NOMO-1 (cell line): Measurements from ENCODE around the gene NIPAL3.

Source experiments
- DNase-seq, 2 experiments: peaks; one replicate each; lab custom pipeline; 2025; ENCODE audit not compliant: unreplicated experiment in 2 of 2; lab: John Stamatoyannopoulos, UW

NIPAL3 gene

GRCh38 chr1:24390924-24391782 is 24.4 kb upstream of the NIPAL3 start:
- peak; percentile 56 to 74 for DNase-seq

DNA sequence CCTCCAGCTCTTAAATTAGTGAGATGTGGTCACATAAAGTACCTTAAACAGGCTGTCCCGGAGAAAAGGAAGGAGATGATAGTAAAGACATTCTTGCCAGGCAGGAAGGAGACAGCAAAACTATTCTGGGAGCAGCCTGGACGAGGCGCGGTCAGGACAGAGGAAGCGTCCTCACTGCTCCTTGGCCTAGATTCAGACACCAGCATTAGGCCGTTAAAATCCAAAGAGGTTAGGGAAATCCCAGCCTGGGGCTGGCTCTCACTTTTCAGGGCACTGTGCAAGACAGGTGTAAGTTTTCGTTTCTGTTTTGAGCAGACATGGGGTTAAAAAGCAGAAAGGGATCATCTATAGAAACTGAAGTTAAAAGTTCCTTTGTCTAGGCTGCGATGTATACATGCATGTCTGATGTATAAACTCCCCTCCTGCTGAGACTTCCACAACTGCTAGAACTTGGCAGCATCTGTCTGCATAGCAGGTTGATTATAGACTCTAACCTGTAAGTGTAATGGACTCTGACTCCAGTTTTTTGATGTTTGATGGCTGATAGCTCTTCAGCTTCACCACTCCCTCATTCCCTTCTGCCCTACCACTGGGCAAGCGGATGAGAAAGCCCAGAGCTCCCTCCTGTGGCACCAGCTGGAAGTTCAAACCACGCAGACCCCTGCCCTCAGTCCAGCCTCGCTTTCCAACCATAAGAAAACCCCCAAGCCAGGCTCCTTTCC is 23.6 kb upstream of the NIPAL3 start:
- DNase-seq: peak; percentile 10 to 44

GRCh38 chr1:24392604-24392946 is 23.0 kb upstream of the NIPAL3 start:
- no peak for DNase-seq

DNA sequence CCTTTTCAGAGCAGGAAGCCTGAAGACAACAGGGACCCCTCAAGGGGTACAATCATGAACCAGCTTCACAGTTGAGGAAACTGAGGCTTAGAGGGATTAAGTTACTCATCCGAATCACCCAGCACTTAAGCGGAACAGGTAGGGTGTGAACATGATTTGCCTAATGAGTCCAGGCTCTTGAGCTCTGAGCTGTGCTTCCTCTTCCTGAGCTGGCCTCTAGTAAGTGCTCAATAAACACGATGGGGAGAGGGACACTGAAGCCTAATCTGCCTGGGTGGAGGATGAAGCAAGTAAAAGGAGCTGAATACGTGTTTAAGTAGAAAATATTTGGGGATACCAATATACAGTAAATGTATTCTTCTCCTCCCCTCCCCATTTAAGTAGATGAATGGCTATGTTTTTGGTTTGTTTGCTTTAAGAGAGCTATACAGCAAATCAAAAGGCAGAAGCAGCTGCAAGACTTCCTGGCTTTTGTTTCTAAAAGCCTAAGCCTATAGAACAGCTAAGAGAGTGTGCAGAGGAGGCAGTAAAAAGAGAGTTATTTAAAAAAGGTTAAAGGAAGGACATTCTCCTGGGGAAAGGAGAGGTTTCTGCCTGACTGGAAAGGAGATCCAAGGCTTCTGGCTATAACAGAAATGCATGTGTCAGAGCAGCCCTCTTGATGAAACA is 22.5 kb upstream of the NIPAL3 start:
- peak; percentile 23 to 47 for DNase-seq

DNA sequence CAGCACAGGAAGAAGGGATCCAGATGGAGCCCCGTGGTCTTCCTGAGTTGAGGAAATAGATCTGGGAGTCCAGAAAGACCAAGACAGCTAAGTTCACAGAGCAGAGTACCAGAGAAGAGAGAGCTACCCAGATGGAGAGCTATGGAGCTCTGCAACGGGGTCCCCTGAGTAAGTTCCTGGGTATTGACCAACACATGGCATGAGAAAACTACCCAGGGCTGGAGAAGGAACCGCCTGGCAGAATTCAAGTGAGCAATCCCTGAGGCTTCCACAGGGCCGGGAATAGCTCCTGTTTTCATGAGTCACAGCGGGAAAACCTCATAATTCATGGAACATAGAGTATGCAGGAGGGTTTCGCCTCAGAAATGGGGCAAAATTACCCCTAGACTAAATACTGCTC is 21.7 kb upstream of the NIPAL3 start:
- DNase-seq: no peak

DNA sequence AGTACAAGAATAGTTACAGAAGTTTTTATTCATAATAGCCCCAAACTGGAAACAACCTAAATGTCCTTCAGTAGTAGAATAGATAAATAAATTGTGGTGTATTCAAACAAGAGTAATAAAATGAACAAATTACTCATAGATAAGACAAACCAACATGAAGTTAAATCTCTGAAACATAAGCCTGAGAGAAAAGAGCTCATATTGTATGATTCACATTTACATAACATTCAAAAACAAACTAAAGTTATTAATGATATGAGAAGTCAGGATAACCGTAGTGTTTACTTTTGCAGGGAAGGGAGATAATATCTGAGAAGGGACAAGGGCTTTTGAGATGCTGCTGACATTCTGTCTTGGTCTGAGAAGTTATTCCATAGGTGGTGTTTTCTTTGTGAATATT is 15.5 kb upstream of the NIPAL3 start:
- DNase-seq: no peak

GRCh38 chr1:24403806-24404205 is 11.8 kb upstream of the NIPAL3 start:
- no peak for DNase-seq

DNA sequence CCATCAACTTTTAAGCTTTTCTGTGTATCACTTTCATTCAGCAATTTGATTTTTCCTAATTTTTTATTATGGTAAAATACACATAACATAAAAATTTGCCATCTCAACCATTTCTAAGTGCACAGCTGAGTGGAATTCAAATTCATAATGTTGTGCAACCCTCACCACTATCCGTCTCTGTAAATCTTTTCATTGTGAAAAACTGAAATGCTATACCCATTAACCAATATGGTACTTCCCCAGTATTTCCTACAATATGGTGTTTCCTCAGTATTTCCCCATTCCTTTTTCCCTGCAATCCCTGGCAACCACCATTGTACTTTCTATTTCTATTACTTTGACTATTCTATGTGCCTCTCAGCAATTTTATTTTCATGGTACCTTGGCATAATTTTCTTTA is 8.8 kb upstream of the NIPAL3 start:
- DNase-seq: no peak

- no peak for DNase-seq
Observed at GRCh38 chr1:24409535-24409934, 6.1 kb upstream of the NIPAL3 start.

GRCh38 chr1:24410750-24411149 is 4.9 kb upstream of the NIPAL3 start:
- no peak for DNase-seq

DNA sequence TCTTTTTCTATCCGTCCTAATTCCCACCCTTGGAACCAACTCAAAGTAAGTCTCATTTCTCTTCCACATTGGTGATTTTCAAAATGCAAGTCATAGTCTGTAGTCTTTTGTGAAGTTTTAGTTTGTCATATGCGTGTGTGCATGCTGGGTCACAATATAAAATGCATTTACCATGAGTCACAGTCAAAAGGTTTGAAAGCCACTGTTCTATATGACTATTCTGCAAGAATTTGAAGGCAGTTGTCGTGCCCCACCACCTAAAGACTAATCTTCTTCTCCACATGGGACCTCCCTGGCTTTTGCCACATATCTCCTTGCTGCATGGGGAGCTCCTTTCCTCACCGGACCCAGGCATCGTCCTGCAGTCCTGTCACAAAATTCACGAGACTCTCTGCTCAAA is 3.6 kb upstream of the NIPAL3 start:
- DNase-seq: no peak

- DNase-seq: no peak
Observed at GRCh38 chr1:24412408-24412807, 3.2 kb upstream of the NIPAL3 start.

DNA sequence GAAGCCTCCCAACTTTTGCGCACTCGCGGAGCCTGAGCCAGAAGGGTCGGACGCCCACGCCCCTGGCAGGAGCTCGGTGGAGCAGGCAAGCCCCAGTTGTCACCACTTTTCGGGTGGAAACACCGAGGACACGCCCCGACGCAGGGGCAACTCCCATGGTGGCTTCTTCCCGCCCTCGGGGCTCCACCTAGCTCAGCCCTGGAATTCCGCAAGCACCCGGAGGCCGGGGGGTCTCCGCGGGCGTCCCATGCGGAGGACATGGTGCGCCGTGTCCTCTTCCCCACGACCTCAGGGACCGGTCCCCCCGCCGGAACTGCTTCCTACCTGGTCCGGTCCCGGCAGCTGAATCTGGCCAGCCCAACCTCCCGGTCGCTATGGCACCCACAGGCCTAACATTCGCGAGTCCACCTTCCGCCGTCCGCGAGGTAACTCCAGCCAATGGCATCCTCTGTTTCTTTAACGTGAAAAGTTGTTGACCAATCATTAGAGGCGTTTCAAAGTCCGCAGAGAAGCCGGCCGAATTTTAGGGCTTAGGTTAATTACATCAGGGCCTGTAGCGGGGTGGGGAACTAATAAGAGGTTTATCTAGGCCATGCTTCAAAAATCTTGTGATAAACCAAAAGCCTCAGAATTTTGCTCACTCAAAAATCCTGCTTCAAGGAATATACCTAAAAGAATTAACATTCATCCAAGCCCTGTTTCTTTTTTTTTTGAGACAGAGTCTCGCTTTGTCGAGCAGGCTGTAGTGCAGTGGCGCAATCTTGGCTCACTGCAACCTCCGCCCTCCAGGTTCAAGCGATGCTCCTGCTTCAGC is 2.0 kb upstream of the NIPAL3 start, which contains the start of gene STPG1:
Gene STPG1 (minus strand): TSS at position 433 of the 814 bp plus-strand sequence. CDS start 12,394 bp downstream, outside the sequence.
- peak; percentile 85 to 91 for DNase-seq

DNA sequence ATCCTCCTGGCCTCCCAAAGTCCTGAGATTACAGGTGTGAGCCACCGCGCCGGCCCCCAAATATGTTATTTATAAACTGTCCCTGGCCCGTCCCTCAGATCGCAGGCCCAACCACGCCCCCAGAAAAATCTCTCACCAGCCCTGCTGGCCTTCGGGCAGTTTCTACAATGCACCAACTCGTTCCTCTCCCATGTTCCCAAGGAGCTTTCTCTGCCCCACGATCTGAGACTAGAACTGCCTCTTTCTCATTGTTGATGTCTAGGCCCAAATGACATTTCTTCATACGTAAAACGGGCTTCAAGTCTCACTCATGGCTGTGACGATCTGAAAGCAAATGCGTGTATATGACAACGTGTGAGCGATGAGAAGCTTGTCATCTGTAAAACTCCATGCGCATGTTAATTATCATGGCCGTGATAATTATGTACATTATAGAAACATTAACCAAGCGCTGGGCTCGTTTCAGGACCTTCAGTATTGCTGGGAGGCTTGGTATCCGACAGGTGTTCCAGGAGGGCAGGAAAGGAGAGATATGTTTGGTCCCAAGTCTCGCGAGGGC is 748 bp upstream of the NIPAL3 start:
- DNase-seq: no peak

DNA sequence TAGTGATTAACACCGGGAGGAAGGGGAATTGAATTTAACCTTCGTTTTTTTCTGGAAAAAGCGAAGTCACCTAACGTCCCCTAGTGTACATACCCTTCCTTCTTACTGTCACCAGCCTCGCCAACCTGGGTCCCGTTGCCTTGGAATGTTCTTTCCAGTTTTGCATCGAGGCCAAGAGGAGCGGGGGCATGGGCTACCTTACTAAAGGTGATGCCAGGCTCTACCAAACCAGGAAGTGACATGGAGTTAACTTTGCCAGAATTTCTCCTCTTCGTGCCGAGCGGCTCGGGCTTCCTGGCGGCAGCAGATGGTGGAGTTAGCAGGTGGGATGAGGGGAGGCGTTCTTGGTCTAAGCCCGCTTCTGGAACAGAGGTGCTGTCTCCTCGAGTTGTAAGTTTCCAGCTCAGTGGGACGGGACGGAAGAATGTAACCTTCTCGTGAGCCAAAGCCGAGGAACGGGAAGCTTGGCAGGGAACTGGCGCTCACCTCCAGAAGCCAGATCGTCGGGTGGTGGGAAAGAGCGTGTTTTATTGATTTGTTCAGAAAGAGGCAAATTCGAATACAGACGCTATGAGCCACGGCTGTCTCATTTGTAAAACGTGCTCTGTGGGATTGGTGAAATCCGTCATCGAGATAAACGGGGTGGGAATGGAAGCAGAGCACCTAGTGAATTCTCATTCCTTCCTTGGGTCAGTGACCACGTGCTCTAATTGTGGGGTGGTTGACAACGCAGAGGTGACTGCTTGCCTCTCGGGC is 486 bp downstream of the NIPAL3 start:
- no peak for DNase-seq

DNA sequence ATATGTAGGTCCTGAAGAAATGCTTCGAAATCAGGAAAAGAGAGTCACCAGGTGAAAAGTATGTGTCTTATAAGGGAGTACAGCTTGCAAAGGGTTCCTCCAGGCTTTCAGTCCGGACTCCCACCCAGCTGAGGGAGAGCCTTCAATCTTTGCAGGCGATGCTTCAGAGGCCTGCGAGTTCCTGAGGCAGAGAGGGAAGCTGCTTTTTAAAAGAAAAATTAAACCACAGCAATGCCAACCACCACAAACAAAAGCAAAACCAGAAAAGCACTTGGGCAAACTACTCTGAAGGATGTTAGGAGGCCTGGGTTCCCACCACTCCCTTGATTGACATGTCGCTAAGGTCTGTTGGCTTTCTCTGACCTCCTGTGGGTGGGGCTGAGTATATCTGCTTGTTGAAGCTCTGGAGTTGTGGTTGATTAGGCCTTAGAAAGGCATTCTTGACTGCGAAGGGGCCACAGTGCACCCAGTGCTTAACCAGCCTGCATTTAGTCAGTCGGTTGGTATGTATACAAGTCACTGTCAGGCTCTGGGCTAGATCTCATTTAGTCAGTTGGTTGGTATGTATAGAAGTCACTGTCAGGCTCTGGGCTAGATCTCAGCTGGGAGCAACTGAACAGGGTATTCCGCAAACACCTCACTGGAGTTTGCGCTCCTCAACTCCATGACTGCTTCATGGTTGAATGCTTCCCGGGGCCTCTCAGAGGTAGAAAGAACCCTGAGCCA is 1.2 kb downstream of the NIPAL3 start:
- DNase-seq: peak; percentile 14 to 33

DNA sequence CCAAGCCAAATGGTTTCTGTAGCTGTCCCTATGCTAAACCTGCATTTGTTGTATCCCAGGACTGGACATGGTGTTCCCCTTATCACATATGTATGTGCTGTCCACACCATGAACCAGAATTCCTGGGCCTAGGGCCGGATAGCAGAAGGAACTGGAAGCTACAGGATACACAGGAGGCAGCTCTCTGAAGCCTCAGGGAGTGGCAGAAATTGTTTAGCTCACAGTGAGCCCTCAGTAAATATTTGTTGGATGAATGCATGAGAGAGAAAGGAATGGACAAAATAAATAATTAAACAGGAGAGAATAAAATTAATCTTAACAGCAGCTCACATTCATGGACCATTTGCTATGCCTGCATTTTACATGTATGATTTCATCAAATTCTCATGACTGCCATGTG is 2.1 kb downstream of the NIPAL3 start:
- DNase-seq: no peak

- DNase-seq: peak; percentile 86 to 96
Observed at GRCh38 chr1:24418898-24419628, 3.5 kb downstream of the NIPAL3 start.
